Upper lobe of right lung (tissue), 1 donor: ENCODE measurements around the gene CRELD2. TPM values are rescaled to one million over a fixed set of nuclear protein-coding genes. Genes with fewer than 3 reads are reported as not detected.

Experiments
- ATAC-seq: fragments of 200-7000 bp; cut with Tn5 transposase; one replicate; pipeline ENCODE4 v1.9.1; 2020; ENCODE audit warnings: mild to moderate bottlenecking, moderate library complexity
- DNase-seq: peaks from one replicate; pipeline ENCODE4 v3.0.0-alpha.2; 2020
- H3K27ac ChIP-seq: fragments of 200-600 bp; one replicate; pipeline ENCODE4 v1.8.0; 2022
- H3K27me3 ChIP-seq: fragments of 200-600 bp; one replicate; pipeline ENCODE4 v1.8.0; 2022; ENCODE audit warnings: mild to moderate bottlenecking
- H3K36me3 ChIP-seq: fragments of 200-600 bp; one replicate; pipeline ENCODE4 v1.8.0; 2022
- H3K4me1 ChIP-seq: fragments of 200-600 bp; one replicate; pipeline ENCODE4 v1.8.0; 2022
- H3K4me3 ChIP-seq: fragments of 200-600 bp; one replicate; pipeline ENCODE4 v1.8.0; 2022; ENCODE audit warnings: mild to moderate bottlenecking
- H3K9me3 ChIP-seq: fragments of 200-600 bp; one replicate; pipeline ENCODE4 v1.8.0; 2022
- CTCF ChIP-seq: fragments of 200-600 bp; IDR thresholded peaks from one replicate; pipeline ENCODE4 v1.8.0; 2022; ENCODE audit warnings: antibody characterized with exemption
- intact Hi-C: fragments of 100-400 bp; cut with DNase I; formaldehyde crosslinking; loops from one replicate; pipeline ENCODE4 v1.11.0; 2022
- total RNA-seq: library from RNA; stranded (reverse); fragmentation: NEBNext Ultra II Directional; extraction: Animal tissue kit (Norgen Biotek cat#: 25700); gene quantifications from one replicate; pipeline ENCODE4 v1.2.1, GENCODE V29; 2021
- donor health status: DM: no; HTN: yes; CAD: no; lungs with severe emphysema.

CRELD2 gene
- total RNA-seq, 1 donor from 2014 or later, result 44.2 TPM

GRCh38 chr22:49892226-49892899 lies 26.1 kb upstream of the CRELD2 start:
- H3K4me3 ChIP-seq, result no peak overlapping the region
- intact Hi-C loops, result no loop called here
- H3K27ac ChIP-seq, result no peak overlapping the region
- no peak for ATAC-seq
- no peak for TF ChIP-seq CTCF
- no peaks in the 10 kb centered on the region for H3K9me3 ChIP-seq
- H3K27me3 ChIP-seq, result no peaks in the 10 kb centered on the region
- no peaks in the 10 kb centered on the region for H3K4me1 ChIP-seq
- H3K36me3 ChIP-seq, result peaks cover 2% of the 10 kb centered on the region
- peak; percentile 52 for DNase-seq

GRCh38 chr22:49893025-49893424 lies 25.4 kb upstream of the CRELD2 start:
- H3K4me1 ChIP-seq, result no peaks in the 10 kb centered on the region
- H3K27me3 ChIP-seq, result no peaks in the 10 kb centered on the region
- no peak overlapping the region for H3K27ac ChIP-seq
- no peak for TF ChIP-seq CTCF
- H3K4me3 ChIP-seq, result no peak overlapping the region
- intact Hi-C loops, result no loop called here
- ATAC-seq (no peak), DNase-seq (no peak)
- H3K36me3 ChIP-seq, result peaks cover under 1% of the 10 kb centered on the region
- no peaks in the 10 kb centered on the region for H3K9me3 ChIP-seq

GRCh38 chr22:49894322-49895054 lies 23.9 kb upstream of the CRELD2 start:
- Histone ChIP-seq H3K4me3 (no peak overlapping the region), H3K27me3 (no peaks in the 10 kb centered on the region), H3K9me3 (no peaks in the 10 kb centered on the region), H3K4me1 (no peaks in the 10 kb centered on the region), H3K36me3 (peaks cover 11% of the 10 kb centered on the region), H3K27ac (no peak overlapping the region)
- TF ChIP-seq CTCF, result no peak
- ATAC-seq (peak; percentile 25), DNase-seq (peak; percentile 39)
- intact Hi-C loops, result no loop called here

- DNase-seq (peak; percentile 43), ATAC-seq (peak; percentile 33)
- intact Hi-C loops, result no loop called here
- Histone ChIP-seq H3K9me3 (no peaks in the 10 kb centered on the region), H3K27ac (no peak overlapping the region), H3K4me1 (no peaks in the 10 kb centered on the region), H3K36me3 (peaks cover 11% of the 10 kb centered on the region), H3K4me3 (no peak overlapping the region), H3K27me3 (no peaks in the 10 kb centered on the region)
- TF ChIP-seq CTCF, result no peak
Measured at GRCh38 chr22:49896201-49896600, 22.2 kb upstream of the CRELD2 start.

GRCh38 chr22:49897015-49897684 lies 21.3 kb upstream of the CRELD2 start:
- Histone ChIP-seq H3K36me3 (peaks cover 14% of the 10 kb centered on the region), H3K9me3 (no peaks in the 10 kb centered on the region), H3K4me3 (no peak overlapping the region), H3K27me3 (no peaks in the 10 kb centered on the region), H3K4me1 (no peaks in the 10 kb centered on the region), H3K27ac (no peak overlapping the region)
- ATAC-seq (no peak), DNase-seq (no peak)
- intact Hi-C loops, result no loop called here
- TF ChIP-seq CTCF, result no peak
